Panc1 (cell line): Measurements from ENCODE around the gene TGFBRAP1.

ENCODE experiments used
- CTCF ChIP-seq: fragments of 450-650 bp; IDR thresholded peaks from 2 replicates; pipeline ENCODE4 v1.5.1; 2017; ENCODE audit warnings: mild to moderate bottlenecking
- SIN3A ChIP-seq: IDR thresholded peaks from 2 replicates; pipeline ENCODE4 v1.6.1; 2012; ENCODE audit warnings: low read depth, mild to moderate bottlenecking, low read length, moderate library complexity, borderline replicate concordance; ENCODE audit not compliant: insufficient read depth

- no peak for TF ChIP-seq CTCF
- TF ChIP-seq SIN3A: no peak
Observed at GRCh38 chr2:105262651-105263091, 66.9 kb downstream of the TGFBRAP1 start.
